GM19238 (cell line): Measurements from ENCODE around the gene SETMAR.

Experiments
- DNase-seq: peaks from one replicate; pipeline ENCODE4 v3.0.0; 2011; ENCODE audit warnings: low spot score; ENCODE audit not compliant: insufficient read length

SETMAR gene

DNA sequence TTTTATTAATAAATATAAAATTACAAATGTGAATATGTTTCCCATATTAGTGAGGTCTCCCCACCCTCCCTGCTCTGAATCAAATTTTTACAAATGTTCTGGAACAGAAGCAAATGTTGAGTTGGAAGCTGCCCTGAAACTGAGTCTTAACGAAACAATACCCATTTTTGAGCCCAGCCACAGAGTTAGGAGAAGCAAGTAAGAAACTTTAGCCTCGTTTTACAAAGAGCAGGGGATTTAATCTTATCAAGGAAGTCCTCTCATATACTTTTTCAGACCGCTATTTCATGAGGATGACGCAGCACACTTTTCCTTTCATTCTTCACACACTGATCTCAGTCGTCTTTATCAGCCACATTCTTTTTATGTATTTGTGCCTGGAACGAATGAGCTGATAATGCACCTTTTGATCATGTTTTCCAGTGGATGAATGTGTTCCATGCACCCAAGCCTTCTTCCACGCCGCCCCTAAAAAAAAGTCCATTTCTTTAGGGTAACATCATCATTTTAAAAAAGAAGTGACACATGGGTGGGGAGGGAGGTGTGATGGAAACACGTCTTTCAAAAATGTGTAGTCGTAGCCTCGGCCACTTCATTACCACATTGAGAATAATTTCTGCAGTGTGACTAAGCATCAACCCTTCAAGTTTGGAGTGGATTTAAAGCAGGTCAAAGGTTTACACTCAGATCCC is 48.1 kb downstream of the SETMAR start:
- DNase-seq: no peak

GRCh38 chr3:4351872-4352271 is 48.7 kb downstream of the SETMAR start:
- DNase-seq: no peak

- no peak for DNase-seq
Measured at GRCh38 chr3:4355401-4356219, 52.4 kb downstream of the SETMAR start.

- DNase-seq: no peak
Measured at GRCh38 chr3:4356220-4356540, 53.0 kb downstream of the SETMAR start.

DNA sequence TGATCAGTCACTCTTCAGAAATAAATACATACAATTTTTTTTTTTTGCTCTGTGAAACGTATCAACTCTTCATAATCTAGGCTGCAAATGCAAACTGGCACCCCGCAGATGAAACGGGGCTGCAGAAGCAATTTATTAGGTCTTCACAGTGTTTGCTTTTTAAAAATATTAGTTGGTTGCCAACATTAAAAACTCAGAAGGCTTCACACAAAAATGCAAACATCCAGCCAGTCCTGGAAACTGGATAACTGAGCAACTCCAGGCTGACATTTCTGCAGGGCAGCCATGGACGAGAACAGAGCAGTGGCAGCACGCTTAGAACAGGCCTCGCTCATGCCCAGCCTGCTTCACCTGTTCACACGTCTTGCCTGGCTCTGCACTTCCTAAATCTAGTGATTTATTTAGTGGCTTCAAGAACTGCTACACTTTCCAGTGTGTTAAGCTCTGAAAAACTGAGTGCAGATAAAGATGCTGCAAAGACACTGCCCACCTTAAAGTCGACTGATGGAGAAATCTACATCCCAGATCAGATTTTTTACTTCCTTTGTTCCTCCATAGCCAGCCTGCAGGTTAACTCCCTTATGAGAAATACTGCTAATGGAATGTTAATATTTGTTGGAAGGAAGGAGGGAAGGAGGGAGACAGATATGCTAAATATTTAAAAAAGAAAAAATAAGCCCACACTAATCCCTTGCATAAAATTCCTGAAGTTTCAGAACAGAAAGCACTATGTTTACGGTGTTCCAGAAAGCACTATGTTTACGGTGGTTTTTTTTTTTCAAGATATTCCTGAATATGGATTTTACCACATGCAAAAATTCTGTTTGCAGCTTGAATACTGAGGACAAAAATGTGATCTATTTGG is 53.6 kb downstream of the SETMAR start:
- no peak for DNase-seq

- DNase-seq: no peak
Measured at GRCh38 chr3:4358273-4358672, 55.1 kb downstream of the SETMAR start.

DNA sequence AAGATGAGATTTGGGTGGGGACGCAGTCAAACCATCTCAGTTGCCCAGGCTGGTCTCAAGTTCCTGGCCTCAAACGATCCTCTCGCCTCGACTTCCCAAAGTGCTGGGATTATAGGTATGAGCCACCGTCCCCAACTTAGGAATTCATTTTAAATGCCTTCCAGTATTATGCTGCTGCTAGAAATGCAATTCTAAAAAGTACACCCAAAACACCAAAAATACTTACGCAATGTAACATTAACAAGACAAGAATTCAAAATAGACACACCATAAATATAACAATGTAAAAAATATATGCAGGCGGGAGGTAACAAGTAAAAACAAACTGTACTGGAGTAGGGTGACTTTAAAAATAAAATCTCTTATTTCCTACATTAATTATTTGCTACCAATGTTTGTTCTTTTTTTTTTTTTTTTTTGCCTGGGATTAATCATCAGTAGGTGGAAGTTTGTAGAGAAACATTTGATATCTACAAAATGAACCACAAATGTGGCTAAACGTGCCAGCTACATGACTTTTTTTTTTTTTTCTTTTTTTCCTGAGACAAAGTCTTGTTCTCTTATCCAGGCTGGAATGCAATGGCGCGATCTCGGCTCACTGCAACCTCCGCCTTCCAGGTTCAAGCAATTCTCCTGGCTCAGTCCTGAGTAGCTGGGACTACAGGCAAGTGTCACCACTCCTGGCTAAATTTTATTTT is 56.8 kb downstream of the SETMAR start:
- DNase-seq: no peak

GRCh38 chr3:4360817-4361216 is 57.6 kb downstream of the SETMAR start:
- no peak for DNase-seq

DNA sequence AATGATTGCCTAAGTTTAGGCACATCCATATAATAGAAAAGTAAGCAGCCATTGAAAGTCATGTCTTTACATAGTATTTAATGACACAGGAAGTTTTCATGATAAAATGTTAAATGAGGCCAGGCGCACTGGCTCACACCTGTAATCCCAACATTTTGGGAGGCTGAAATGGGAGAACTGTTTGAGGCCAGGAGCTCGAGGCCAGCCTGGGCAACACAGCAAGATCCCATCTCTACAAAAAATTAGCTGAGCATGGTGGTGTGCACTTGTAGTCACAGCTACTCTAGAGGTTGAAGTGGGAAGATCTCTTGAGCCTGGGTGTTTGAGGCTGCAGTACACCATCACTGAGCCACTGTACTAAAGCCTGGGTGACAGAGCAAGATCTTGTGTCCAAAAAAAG is 59.4 kb downstream of the SETMAR start:
- DNase-seq: no peak
